Left ventricle myocardium superior (tissue), 1 donor: ENCODE results near the gene DEFB121. TPM values are rescaled to one million over a fixed set of nuclear protein-coding genes. Genes with fewer than 3 reads are reported as not detected.
"Not testable (repeated sequence)": the region's sequence is repeated elsewhere in the genome, so short reads cannot be mapped to it uniquely, and the experiment has no call there.

Experiments
- ATAC-seq: fragments of 200-7000 bp; cut with Tn5 transposase; one replicate; pipeline ENCODE4 v1.9.1; 2020; ENCODE audit warnings: mild to moderate bottlenecking, moderate library complexity
- DNase-seq: peaks from one replicate; pipeline ENCODE4 v3.0.0-alpha.2; 2020
- intact Hi-C: fragments of 100-400 bp; cut with micrococcal nuclease; formaldehyde crosslinking; loops from one replicate; pipeline ENCODE4 v1.11.0; 2022
- total RNA-seq: library from RNA; stranded (reverse); fragmentation: NEBNext Ultra II Directional; extraction: Animal tissue kit (Norgen Biotek cat#: 25700); gene quantifications from one replicate; pipeline ENCODE4 v1.2.1, GENCODE V29; 2021
- donor health status: DM: no; HTN: yes; CAD: no; lungs with severe emphysema.

Gene DEFB121
- total RNA-seq, 1 donor from 2014 or later = not detected

DNA sequence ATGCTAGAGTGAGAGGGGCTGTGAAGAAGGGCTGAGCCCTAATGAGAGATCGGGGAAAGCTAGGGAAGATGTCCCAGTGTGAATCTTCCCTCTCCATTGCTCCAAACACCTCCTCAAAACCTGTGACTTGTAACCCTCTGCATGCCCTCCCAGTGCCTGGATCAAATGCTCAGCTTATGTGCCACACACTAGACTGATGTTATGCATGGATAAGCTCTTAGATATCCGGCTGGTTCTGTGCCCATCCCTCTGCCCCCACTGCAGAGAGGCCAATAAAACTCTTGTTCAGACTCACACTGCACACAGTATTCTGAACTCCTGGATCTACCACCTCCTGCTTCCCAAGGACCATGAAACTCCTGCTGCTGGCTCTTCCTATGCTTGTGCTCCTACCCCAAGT, 37.7 kb downstream of the DEFB121 start, which contains the start of gene DEFB118:
TSS of gene DEFB118 (plus strand) at position 301 of the 400 bp plus-strand sequence. CDS start at position 351, 50 bp downstream.
- intact Hi-C loops = no loop called here
- no peak for ATAC-seq
- no peak for DNase-seq

DNA sequence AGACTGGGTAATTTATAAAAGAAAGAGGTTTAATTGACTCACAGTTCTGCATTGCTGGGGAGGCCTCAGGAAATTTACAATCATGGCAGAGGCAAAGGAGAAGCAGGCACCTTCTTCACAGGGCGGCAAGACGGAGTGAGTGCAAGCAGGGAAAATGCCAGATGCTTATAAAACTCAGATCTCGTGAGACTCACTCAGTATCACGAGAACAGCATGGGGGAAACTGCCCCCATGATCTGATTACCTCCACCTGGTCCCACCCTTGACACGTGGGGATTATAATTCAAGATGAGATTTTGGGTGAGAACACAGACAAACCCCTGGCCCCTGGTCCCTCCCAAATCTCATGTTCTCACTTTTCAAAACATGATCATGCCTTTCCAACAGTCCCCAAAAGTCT, 41.7 kb downstream of the DEFB121 start:
- intact Hi-C loops, ATAC-seq, DNase-seq: not testable (repeated sequence)

DNA sequence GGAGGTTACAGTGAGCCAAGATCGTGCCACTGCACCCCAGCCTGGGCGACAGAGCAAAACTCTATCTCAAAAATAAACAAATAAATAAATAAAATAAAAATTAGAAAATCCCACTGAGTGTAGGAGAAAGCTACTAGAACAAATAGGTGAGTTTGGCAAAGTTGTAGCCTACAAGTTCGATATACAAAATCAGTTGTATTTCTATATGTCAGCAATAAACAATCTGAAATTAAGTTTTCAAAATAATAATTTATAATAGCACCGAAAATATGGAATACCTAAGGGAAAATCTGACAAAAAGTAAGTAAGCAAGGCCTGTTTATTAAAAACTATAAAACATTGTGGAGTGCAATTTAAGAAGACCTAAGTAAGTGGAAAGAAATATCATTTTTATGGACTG, 42.7 kb downstream of the DEFB121 start:
- intact Hi-C loops = no loop called here
- ATAC-seq (no peak), DNase-seq (no peak)

DNA sequence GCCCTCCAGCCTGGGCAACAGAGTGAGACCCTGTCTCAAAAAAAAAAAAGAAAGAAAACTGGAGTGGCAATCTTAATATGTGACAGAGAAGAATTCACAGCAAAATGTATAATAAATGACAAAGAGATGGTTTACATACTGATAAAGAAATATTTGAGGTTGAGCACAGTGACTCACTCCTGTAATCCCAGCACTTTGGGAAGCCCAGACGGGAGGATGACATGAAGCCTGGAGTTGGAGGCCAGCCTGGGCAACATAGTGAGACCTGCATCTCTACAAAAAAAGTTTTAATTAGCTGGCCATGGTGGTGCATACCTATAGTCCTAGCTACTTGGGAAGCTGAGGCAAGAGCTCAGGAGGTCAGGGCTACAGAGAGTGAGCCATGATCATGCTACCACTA, 50.0 kb downstream of the DEFB121 start:
- ATAC-seq (no peak), DNase-seq (no peak)
- intact Hi-C loops = no loop called here

Other genes starting within 250 kb of the DEFB121 start
- gene DEFB115, start 148.6 kb downstream of the DEFB121 start, total RNA-seq = not detected
- gene DEFB116, start 97.6 kb downstream of the DEFB121 start, total RNA-seq = not detected
- not detected for gene DEFB118, start 37.6 kb downstream of the DEFB121 start, total RNA-seq
- not detected for gene DEFB119, start 15.6 kb downstream of the DEFB121 start, total RNA-seq
- not detected for gene DEFB123, start 34.4 kb upstream of the DEFB121 start, total RNA-seq
- not detected for gene DEFB124, start 68.9 kb upstream of the DEFB121 start, total RNA-seq
- 2.0 TPM for gene REM1, start 69.1 kb upstream of the DEFB121 start, total RNA-seq
- gene HM13, start 108.2 kb upstream of the DEFB121 start, total RNA-seq = 39.2 TPM
- 99.2 TPM for gene ID1, start 199.1 kb upstream of the DEFB121 start, total RNA-seq
- 10.1 TPM for gene COX4I2, start 231.7 kb upstream of the DEFB121 start, total RNA-seq